ENCODE data around the gene CMIP. TPM values are rescaled to one million over a fixed set of nuclear protein-coding genes. Genes with fewer than 3 reads are reported as not detected.

CMIP gene
- total RNA-seq, 1 donor from 2014 or later = 45.8 TPM

GRCh38 chr16:81758376-81758775 is 313.8 kb downstream of the CMIP start:
- H3K27ac Mint-ChIP-seq = no peak overlapping the region
- peaks cover 27% of the 10 kb centered on the region for H3K4me1 Mint-ChIP-seq (ENCODE audit: low read depth)
- peaks cover 6% of the 10 kb centered on the region for H3K27me3 Mint-ChIP-seq (ENCODE audit: insufficient read depth)
- intact Hi-C loops (cut with micrococcal nuclease) = loop anchor here (5.0 kb wide), 1 partner anchor 39 kb away; no protein-coding TSS in a partner anchor
- no peak for DNase-seq (ENCODE audit: low spot score)
- H3K9me3 Mint-ChIP-seq = no peaks in the 10 kb centered on the region
- no peak overlapping the region for H3K4me3 Mint-ChIP-seq
- no peaks in the 10 kb centered on the region for H3K36me3 Mint-ChIP-seq (ENCODE audit: low read depth)

Other genes starting within 250 kb of the CMIP start
- gene BCO1, start 206.1 kb upstream of the CMIP start, total RNA-seq = not detected in 2 replicates
- gene GAN, start 129.8 kb upstream of the CMIP start, total RNA-seq = 16.4 and 16.8 TPM in 2 replicates